IPS DF 4.7 (cell line): ENCODE results near the gene TWIST1.

Experiments used
- DNase-seq: peaks from one replicate; pipeline ENCODE4 v3.0.0-alpha.2; 2013; ENCODE audit warnings: low spot score; ENCODE audit errors: extremely low read depth

TWIST1 gene

DNA sequence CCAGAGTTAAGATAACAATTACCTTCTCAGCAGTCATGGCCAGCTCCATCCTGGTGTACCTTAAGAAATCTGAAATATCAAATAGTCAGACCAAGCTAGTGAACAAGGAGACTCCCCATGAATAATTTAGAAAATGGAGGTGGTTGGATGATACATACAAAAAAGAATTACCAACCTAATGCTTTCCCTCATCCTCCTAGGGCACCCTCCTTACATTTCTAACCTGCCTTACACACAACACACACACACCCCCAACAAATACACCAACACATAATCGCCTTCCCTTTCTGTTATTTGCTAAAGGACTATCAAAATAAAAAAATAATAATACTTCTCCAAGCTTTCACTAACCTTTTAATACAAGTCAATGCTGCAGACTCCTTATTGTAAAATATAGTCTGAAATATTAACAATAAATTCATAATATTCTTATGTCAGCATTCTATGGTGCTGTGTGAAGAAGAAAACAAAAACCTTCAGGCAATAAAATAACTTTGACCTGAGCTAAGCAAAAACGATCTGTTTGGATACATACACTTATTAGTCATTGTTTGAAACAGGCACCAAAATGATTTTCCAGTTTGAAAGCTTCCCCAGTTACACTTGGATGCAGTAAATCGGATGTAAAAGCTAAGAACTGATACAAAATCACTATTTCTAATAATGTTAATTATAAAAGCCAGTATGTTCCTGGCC is 3.4 kb downstream of the TWIST1 start:
- no peak for DNase-seq

DNA sequence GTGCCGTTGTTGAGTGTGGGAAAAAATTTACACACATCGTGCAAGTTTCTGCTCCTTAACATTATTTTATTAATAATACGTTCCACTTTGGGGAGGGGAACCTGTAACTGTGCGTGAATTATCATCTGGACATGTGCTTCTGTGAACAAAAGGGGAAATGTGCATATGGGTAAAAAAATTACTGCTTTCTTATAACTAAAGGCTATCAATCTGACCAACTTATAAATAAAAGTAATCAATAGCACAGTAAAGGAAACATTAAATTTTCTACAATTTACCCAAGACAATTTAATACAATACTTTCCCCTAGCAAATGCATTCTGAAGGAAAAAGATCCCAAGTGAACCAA is 4.5 kb downstream of the TWIST1 start:
- DNase-seq, result no peak

DNA sequence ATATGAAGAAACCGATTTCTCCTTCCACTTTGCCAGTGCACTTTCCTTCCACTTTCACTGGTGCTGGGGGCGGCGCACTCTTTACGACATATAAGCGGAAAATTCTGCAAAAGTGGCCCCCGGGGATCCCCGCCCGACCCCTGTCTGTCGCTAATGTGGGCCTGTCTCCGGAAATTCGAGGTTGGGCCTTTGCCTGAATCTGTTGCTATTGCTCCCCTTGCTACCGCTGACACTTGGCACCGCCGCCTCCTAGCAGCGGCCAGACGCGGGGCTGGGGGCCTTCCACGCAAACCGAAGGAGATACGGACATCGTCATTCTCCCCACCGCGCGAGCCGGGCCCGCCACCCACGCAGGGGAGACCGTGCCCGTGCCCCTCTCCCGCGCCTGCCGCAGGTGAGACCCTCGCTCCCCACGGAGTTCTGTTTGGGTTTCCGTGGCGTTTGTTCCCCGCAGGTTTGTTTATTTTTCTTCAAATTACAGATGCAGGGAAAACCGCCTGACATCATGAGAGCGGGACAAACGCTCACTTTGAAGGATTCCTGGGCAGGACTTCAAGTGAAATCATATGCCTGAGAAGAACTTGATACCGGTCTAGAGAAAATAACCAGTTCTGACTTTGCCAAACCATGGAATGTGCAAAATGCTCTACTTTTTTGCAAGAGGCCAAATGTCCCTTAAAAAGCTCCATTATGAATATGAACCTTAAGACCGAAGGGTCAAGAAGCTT is 5.0 kb downstream of the TWIST1 start:
- no peak for DNase-seq

DNA sequence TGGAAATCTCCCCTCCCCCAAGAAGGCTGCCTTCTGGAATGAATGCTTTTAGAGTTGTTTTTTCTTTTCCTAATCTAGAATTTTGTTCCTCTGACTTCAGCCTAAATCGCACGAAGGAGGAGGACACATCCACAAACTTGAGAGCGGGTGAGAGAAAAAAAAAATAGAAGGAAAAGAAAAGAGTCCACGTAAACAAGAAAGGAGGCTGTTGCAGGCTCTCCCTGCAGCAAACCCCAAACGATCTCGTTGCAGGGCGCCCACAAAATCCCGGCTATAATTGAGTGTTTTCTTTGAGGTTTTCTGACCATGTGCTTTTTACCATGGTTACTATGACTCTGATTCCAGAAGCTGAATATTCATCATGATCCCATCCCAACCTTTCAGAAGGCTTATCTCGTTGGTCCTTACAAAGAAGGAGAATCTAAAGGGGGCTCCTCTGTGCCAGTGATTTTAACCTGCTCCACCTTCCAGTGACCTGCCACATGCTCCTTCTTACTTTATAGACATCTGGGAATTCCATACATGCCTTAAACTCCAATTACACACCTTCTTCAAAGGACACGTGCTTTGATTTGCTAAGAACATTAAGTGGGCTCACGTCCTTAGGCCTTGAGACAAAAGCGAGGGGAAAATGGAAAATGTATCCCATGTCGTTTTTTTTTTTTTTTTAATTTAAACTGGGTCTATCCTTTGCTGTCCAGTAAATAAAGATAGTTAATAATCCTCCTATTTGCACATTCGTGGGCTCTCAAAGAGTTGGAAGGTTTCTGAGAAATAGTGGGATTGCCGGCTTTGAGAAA is 5.8 kb downstream of the TWIST1 start:
- DNase-seq, result no peak

DNA sequence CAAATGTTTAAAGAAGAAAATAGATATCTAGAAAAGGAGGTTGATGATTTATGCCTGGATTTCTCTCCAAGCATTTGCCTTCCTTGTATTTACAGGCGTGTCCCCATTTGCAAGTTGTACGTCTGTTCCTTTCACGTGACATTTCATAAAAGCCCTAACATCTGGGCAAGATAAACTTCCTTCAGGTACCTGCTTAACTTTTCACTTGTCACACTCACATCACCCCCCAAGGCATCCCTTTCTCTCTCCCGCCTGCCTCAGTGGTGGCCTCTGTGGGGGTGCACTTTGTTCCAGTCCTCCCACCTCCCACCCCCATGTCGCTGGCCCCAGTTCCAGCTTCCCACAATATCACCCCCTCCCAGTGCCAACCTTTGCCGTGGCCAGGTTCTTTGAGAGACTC is 6.7 kb downstream of the TWIST1 start:
- no peak for DNase-seq

DNA sequence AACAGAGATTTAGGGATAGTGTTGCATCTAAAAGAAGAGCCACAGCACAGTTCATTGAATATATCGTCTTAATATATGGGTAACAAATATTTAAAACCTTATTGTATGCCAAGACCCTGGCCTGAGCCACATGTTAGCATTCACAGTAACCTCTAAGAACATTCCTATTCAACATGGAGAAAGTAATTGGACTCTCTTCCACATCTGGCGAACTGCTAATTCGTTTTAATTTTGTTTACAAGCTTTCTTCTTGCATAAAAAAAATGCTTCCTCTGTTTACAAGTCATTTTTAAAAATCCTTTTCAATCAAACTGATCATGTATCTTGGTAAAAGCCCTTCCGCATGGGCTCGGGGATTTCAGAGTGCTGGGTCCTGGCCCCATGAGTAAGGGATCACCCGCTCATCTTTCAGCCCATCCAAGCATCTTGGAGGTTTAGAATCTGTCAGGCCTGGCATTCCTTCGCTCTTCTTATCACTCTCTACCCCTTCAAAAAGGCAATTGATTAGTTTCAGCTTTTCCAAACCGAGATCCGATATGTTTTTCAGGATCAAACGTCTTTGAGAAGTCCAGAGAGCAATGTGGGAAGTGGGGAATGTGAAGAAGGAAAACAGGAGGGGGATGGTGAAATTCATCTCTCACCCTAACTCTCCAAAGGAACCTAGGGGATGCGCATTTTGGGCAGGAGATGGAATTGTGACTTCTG is 7.3 kb downstream of the TWIST1 start:
- DNase-seq, result no peak

DNA sequence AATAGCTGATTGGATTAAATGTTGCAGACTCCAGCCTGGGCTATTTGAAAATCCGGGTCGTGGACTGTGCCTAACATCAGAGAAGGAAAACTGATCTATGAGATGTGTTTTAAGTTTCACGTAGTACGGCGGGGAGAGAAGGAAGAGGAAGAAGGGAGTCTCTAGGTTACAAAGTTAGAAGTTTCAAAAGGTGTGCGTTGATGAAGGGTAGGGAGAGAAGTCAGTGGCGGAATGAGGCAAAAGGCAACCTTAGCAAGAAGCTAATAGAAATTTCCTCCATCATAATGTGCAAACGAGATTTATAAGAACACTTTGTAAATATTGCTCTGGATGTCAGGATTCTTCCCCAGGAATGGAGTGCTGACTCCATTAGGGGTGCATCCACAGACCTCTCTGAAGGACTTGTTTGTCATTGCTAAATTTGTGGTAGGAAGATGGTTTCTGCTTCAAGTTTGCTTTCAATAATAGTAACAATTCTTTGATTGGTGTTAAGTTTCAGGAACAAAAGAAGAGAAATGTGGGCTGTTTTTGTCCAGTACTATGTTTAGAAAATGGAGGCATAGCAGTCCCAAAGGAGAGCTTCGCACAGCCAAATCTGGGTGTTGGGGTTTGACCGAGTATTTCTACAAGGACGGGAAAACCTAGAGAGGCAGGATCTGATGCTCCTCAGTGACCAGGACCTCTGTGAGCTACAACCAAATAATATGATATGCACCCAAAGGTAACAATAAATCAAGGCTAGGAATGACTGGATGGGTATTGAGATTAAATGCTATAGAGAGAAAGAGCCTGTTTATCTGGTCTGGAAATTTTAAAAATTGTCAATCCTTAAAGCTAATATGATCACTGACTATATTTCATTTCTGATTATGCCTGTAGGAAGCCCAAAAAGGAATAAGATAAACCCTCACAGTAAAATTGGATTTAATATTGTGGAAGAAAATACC is 8.2 kb downstream of the TWIST1 start:
- no peak for DNase-seq

DNA sequence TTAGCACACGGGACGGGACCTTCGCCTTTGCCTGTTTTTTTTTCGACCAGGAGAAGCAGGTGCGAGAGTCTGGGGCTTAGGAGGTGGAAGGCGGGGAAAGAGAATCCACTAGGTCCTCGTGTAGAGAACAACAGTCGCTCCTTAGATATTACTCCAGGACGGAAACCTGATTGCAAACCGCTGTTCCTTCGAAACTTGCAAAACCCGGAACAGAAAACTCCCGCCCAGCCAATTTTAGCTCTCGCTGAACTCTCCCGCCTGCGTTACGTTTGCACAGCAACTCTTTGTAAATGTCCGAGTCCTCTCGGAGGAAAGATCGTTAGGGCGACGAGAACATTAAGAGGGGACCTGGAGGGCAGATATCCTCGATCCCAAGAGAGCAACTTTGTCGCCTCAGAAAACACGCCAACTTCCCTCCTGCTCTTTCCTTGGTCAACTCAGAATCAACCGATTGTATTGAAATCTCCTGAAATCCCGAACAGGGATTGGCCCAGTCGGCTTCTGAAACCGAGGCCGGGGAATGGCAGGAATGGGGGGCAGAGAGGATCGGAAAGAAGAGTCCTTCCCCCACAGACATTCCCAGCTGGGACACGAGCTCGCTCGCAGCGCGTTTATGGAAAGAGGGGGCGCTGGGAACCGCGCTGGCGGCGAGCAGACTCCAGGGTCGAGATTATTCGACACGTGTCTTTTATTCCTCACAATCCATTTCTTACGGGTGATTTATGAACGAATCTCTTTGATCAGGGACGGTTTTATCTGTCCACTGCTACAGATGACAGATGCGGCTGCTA is 9.9 kb downstream of the TWIST1 start:
- no peak for DNase-seq

DNA sequence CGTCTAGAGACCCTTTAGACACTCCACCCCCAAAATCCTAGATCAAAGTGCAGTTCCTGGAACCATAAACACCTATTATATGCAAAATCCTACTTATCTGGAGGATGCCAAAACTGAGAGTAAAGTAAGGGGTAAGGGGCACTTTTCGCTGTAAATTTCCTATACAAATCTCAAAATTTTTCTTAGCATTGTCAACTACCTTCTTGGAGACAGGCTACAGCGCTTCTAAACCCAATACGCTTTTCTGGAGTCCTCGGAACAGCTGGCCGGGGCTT is 10.4 kb downstream of the TWIST1 start:
- DNase-seq, result no peak

DNA sequence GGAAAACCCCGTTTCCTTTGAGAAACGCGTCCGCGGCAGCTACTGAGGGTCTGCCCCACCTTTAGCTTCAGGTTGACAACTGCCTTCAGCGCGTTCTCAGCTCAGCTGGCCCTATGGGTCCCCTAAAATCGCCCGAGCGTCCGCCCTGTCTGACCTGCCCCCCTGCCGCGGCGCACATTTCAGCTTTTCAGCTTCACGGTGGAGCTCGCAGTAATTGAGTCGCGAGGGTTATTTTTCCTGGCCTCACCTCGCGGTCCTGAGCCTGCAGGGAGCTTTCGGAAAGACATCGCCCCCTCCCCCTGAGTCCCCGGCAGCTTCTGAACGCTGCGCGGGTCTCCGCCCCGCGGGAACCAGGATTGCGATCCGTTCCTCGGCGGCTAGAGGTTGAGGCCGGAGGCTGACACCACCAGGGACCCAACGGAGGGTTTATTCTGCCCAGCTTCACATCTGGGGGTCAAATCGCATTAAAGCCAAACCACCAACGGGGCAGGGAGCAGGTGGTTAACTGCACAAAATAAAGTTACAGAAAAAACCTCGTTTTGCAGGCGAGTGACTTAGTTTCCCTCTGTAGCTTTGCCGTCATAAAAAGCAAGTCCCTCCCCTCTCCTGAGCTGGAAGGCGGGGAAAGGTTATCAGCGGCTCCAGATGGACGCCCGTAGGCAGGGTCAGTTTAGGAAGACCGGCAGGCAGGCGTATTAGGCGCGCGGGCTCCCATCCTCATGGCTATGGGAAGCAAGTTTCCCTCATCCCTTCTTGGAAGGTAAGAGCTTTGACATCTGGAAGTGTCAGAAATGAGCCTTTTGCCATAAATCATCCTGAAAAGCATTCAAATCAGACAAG is 11.0 kb downstream of the TWIST1 start:
- DNase-seq, result no peak

DNA sequence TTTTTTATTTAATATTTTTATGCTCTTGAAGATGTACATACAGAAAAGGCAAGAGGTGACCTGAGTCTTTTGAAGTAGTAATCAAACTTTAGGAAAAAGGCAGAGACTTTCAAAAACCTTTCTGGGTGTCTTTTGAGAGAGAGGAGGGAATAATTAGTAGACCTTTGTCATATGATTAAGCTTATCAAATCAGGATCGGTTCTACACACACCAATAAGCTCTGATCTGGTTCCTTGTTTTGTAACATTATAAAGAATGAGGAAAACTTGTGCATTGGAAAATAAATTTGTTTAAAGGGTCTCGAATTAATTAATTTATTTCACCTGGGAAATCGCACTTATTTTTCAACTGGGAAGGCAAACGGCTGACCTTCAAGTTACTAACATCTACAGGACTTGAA is 11.9 kb downstream of the TWIST1 start:
- DNase-seq, result no peak

DNA sequence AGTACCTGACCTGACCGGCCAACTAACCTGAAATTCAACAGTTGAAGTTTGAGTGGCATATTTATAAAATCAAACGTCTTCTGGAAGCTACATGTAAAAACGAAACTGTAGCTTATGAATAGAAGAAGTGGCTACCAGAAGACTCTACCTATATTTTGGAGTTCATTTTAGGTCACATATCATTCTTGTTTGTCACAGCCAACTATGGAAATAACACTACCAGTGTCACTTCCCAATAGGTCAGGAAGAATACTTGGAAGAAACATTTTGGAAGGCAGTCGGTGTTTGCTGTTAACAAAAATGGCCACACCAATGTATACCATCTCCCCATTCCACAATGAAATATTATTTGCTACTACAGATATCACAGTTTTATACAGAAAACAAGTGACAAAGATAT is 12.6 kb downstream of the TWIST1 start:
- DNase-seq, result no peak

DNA sequence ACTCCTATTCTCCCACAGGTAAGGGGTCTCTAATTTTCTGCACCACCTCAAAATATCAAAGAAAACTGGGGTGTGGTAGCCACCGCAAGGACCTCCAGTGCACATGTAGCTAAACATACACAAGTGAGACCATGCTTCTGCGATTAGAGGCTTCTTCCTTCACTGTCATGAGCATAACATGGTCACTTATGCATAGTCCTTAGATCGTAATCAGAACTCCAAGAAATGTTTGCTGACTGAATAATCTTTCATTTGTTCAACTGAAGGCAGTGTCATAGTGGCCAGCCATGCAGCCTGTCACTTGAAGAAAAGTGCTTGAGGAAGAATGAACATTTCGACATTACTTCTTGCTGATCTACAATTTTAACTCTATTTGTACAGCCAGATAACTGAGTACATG is 14.6 kb downstream of the TWIST1 start:
- no peak for DNase-seq

DNA sequence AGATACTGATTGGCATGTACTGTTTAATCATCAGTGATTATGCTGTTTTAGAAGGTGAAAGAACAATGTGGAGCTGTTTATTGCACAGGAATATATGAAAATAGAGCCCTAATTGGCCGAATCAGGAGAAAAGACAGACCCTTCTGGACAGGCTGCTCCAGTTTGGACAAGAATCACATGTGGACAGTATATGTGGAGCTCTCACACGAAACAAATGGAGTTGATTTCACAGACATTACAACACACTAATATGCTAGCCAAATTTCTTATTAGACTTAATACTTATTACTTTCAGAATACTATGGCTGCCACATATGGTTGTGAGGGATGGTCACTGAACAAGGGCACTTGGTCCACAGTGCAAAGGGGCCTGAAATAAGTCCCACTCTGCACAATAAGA is 15.5 kb downstream of the TWIST1 start:
- no peak for DNase-seq

DNA sequence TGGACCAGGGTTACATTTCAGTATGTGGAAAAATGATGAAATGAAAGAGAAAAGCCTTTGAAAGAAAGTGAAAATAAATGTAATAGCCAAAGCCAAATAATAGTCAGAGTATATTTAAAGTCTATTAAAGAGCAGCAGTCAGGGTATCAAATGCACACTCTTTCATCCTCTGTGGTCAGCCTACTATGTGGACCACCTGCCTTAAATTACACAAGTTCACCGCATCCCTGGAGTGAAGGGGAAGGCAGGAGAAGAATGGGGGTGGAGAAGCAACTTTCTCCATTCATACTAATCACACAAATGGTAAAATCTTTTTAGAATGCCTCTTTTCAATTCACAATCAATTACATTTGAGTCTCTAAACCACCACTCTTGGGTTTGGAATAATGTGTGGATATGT is 16.0 kb downstream of the TWIST1 start:
- DNase-seq, result no peak

DNA sequence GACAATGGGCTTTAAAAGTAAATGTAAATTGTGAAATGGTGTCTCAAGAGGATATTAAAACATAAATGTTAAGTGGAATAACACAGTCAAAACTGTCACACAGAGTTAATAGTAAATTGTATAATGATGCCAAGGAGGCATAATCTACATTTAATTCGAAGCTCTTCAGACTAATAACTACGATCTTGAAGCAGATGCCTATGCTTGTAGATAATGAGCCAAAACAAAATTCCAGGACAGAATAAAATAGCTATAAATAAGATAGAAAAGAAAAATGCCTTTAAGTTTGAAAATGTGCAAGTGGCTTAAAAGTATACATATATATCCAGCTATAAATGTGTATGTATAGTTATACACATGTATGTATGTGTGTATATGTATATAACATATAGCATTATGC is 17.5 kb downstream of the TWIST1 start:
- DNase-seq, result no peak

DNA sequence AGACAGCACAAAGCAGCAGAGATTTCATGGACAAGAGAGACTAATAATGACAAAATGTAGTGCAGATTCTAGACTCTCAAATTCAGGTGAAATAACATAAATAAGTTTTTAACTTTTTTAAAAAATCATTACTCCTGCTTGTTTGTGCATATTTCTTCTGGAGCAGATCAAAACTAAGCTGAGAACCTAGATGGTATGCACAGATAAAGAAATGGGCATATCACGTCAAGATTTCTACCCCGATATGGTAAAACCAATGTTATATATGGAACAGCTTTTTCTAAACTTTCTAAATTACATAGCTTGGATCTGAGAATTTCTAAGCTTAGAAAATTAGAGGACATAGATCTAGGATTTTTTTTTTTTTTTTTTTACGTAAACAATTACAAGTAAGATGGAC is 18.2 kb downstream of the TWIST1 start:
- no peak for DNase-seq

DNA sequence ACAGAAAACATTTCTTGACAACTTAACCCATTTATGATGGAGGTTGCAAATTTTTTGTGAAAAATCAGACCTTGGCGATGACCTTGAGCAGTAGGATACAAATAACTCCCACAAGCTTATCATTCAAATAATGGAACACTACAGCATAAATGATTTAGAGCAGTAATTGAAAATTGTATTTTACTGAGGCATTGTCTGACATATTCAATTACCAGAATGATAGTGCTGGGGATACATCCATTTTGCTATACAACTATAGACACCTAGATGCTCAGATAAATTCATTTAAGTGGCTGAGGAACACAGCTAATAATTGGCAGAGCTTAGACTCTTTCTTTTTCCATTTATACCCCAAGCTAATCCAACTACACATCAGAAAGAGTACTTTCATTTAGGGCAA is 18.9 kb downstream of the TWIST1 start:
- no peak for DNase-seq
